WTC11 (cell line): ENCODE results near the gene RAX2. TPM values are rescaled to one million over a fixed set of nuclear protein-coding genes. Genes with fewer than 3 reads are reported as not detected.
A peak's percentile ranks its signal among the peaks of the same experiment; 100 is the strongest.

Source experiments
- ATAC-seq: fragments of 200-7000 bp; cut with Tn5 transposase; 2 replicates; pipeline ENCODE4 v1.10.0; 2021; ENCODE audit warnings: mild to moderate bottlenecking, moderate library complexity
- CTCF ChIA-PET: fragments of 300-600 bp; sonication (Branson Sonifier 250); formaldehyde crosslinking; loops from one replicate; lab custom pipeline; 2021; ENCODE audit warnings: antibody characterized with exemption; lab: Charles Lee
- POLR2A ChIA-PET: fragments of 350-600 bp; sonication (Branson Sonifier 250); formaldehyde crosslinking; loops from one replicate; lab custom pipeline; 2021; ENCODE audit warnings: antibody characterized with exemption; lab: Charles Lee
- DNase-seq: peaks from one replicate; pipeline ENCODE4 v3.0.0; 2021; ENCODE audit warnings: low spot score
- H3K27ac Mint-ChIP-seq: 2 replicates; pipeline ENCODE4 v1.8.0; 2021; ENCODE audit warnings: mixed read lengths
- H3K27me3 Mint-ChIP-seq: 2 replicates; pipeline ENCODE4 v1.8.0; 2021; ENCODE audit warnings: low read depth, mild to moderate bottlenecking, moderate library complexity, mixed read lengths
- H3K36me3 Mint-ChIP-seq: 2 replicates; pipeline ENCODE4 v1.8.0; 2021; ENCODE audit warnings: mixed read lengths
- H3K4me1 Mint-ChIP-seq: 2 replicates; pipeline ENCODE4 v1.8.0; 2022; ENCODE audit warnings: mixed read lengths
- H3K4me3 Mint-ChIP-seq: 2 replicates; pipeline ENCODE4 v1.8.0; 2021; ENCODE audit warnings: mild to moderate bottlenecking, moderate library complexity, mixed read lengths
- H3K9me3 Mint-ChIP-seq: 2 replicates; pipeline ENCODE4 v1.8.0; 2021; ENCODE audit warnings: mixed read lengths
- ETV6 ChIP-seq: sonication (generic); formaldehyde crosslinking; IDR thresholded peaks from 2 replicates; pipeline ENCODE4 v1.8.1; 2022; ENCODE audit warnings: mild to moderate bottlenecking, missing genetic modification reagents
- FOXK1 ChIP-seq: sonication (generic); formaldehyde crosslinking; IDR thresholded peaks from 2 replicates; pipeline ENCODE4 v1.8.0; 2022; ENCODE audit warnings: mild to moderate bottlenecking, moderate library complexity, missing genetic modification reagents
- FOXP1 ChIP-seq: sonication (generic); formaldehyde crosslinking; IDR thresholded peaks from 2 replicates; pipeline ENCODE4 v1.8.0; 2022; ENCODE audit warnings: missing genetic modification reagents, mild to moderate bottlenecking, moderate library complexity, borderline replicate concordance
- KAT7 ChIP-seq: sonication (generic); formaldehyde crosslinking; IDR thresholded peaks from 2 replicates; pipeline ENCODE4 v1.8.1; 2023; ENCODE audit warnings: missing genetic modification reagents, mild to moderate bottlenecking, borderline replicate concordance
- MXD4 ChIP-seq: fragments of 250-450 bp; sonication (Bioruptor Pico); IDR thresholded peaks from 2 replicates; pipeline ENCODE4 v1.8.0; 2021; ENCODE audit warnings: mild to moderate bottlenecking, moderate library complexity, borderline replicate concordance
- NR2C2 ChIP-seq: sonication (generic); formaldehyde crosslinking; IDR thresholded peaks from 2 replicates; pipeline ENCODE4 v1.8.0; 2022; ENCODE audit warnings: mild to moderate bottlenecking, missing genetic modification reagents
- NR3C1 ChIP-seq: sonication (generic); formaldehyde crosslinking; conservative IDR thresholded peaks from 2 replicates; pipeline ENCODE4 v1.8.1; 2023; ENCODE audit warnings: low read depth, mild to moderate bottlenecking, missing genetic modification reagents
- RELA ChIP-seq: sonication (generic); formaldehyde crosslinking; IDR thresholded peaks from 2 replicates; pipeline ENCODE4 v1.8.1; 2022; ENCODE audit warnings: missing genetic modification reagents, mild to moderate bottlenecking, borderline replicate concordance
- SP1 ChIP-seq: sonication (generic); formaldehyde crosslinking; conservative IDR thresholded peaks from 2 replicates; pipeline ENCODE4 v1.8.1; 2022; ENCODE audit warnings: missing genetic modification reagents
- TP53 ChIP-seq: sonication (generic); formaldehyde crosslinking; IDR thresholded peaks from 2 replicates; pipeline ENCODE4 v1.8.1; 2023; ENCODE audit warnings: mild to moderate bottlenecking, missing genetic modification reagents
- ZNF121 ChIP-seq: sonication (generic); formaldehyde crosslinking; IDR thresholded peaks from 2 replicates; pipeline ENCODE4 v1.8.0; 2023; ENCODE audit warnings: missing genetic modification reagents
- ZNF232 ChIP-seq: sonication (generic); formaldehyde crosslinking; IDR thresholded peaks from 2 replicates; pipeline ENCODE4 v1.8.0; 2022; ENCODE audit warnings: mild to moderate bottlenecking, missing genetic modification reagents
- total RNA-seq: library from RNA; stranded (reverse); gene quantifications from 3 replicates; pipeline ENCODE4 v1.2.3, GENCODE V29; 2021
- TF ChIP-seq, protein P1 (sequence below): sonication (generic); formaldehyde crosslinking; IDR thresholded peaks from 2 replicates; pipeline ENCODE4 v1.8.0; 2022; ENCODE audit warnings: mild to moderate bottlenecking, missing genetic modification reagents
- TF ChIP-seq, protein P2 (sequence below): sonication (generic); formaldehyde crosslinking; IDR thresholded peaks from 2 replicates; pipeline ENCODE4 v1.8.1; 2022; ENCODE audit warnings: mild to moderate bottlenecking, moderate library complexity, missing genetic modification reagents
- TF ChIP-seq, protein P3 (sequence below): sonication (generic); formaldehyde crosslinking; IDR thresholded peaks from 2 replicates; pipeline ENCODE4 v1.8.1; 2023; ENCODE audit warnings: mild to moderate bottlenecking, missing genetic modification reagents, moderate library complexity
- TF ChIP-seq, protein P4 (sequence below): fragments of 250-450 bp; sonication (Bioruptor Pico); conservative IDR thresholded peaks from 2 replicates; pipeline ENCODE4 v1.9.0; 2021; ENCODE audit warnings: mild to moderate bottlenecking
- TF ChIP-seq, protein P5 (sequence below): sonication (generic); formaldehyde crosslinking; IDR thresholded peaks from 2 replicates; pipeline ENCODE4 v1.8.0; 2023; ENCODE audit warnings: missing genetic modification reagents, mild to moderate bottlenecking, borderline replicate concordance
- TF ChIP-seq, protein P6 (sequence below): sonication (generic); formaldehyde crosslinking; IDR thresholded peaks from 2 replicates; pipeline ENCODE4 v1.8.1; 2023; ENCODE audit warnings: mild to moderate bottlenecking, missing genetic modification reagents
- TF ChIP-seq, protein P7 (sequence below): sonication (generic); formaldehyde crosslinking; IDR thresholded peaks from 2 replicates; pipeline ENCODE4 v1.8.0; 2022; ENCODE audit warnings: mild to moderate bottlenecking, missing genetic modification reagents

Gene RAX2
- total RNA-seq, 1 experiment from 2014 or later: 0.09 TPM

DNA sequence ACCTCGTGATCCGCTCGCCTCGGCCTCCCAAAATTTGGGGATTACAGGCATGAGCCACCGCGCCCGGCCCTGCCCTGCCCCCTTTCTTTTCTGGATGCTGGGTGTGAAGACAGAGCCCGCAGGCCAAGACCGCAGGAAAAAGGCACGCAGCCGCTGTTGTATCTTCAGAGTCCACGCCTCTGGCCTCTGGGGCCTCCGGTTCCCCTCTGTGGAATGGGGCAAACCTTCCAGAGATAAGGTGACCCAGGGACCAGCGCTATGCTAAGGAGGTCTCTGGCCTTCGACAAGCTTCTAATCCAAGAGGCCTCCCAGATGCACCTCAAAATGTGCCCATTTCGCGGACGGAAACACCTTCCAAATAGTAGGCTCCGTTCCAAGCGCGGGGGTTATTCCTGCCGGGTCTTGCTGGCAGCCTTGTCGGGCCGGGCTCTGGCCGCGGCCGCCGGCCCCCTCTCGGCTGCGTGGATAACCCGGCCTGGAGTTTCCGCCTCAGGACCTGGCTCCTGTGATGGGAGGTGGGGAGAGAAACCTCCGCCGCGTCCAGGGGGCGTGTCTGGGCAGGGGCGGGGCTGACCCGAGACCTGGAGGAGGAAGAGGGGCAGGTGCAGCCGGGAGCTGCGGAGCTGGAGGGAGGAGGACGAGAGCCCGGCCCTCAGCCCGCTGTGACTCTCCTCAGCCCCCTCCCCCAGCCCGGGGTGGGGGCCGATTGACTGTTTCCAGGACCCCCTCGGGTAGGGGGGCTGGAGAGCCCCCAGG lies 50.7 kb downstream of the RAX2 start (continued):
- TF ChIP-seq, protein P1, sequence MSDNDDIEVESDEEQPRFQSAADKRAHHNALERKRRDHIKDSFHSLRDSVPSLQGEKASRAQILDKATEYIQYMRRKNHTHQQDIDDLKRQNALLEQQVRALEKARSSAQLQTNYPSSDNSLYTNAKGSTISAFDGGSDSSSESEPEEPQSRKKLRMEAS (CRISPR knock-in tag): no peak
- TF ChIP-seq ZNF232 (CRISPR knock-in tag) (peak; percentile 68; the same call in 1 of the 2 replicates), TP53 (CRISPR knock-in tag) (peak; percentile 47; the same call in 1 of the 2 replicates), RELA (CRISPR knock-in tag) (no peak), NR3C1 (CRISPR knock-in tag) (no peak), FOXK1 (CRISPR knock-in tag) (peak; percentile 74; the same call in 1 of the 2 replicates), FOXP1 (CRISPR knock-in tag) (no peak; the same call in 1 of the 2 replicates), ETV6 (peak; percentile 73; the same call in 1 of the 2 replicates)
- TF ChIP-seq, protein P2, sequence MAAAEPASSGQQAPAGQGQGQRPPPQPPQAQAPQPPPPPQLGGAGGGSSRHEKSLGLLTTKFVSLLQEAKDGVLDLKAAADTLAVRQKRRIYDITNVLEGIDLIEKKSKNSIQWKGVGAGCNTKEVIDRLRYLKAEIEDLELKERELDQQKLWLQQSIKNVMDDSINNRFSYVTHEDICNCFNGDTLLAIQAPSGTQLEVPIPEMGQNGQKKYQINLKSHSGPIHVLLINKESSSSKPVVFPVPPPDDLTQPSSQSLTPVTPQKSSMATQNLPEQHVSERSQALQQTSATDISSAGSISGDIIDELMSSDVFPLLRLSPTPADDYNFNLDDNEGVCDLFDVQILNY (CRISPR knock-in tag): peak; percentile 81; the same call in 1 of the 2 replicates

DNA sequence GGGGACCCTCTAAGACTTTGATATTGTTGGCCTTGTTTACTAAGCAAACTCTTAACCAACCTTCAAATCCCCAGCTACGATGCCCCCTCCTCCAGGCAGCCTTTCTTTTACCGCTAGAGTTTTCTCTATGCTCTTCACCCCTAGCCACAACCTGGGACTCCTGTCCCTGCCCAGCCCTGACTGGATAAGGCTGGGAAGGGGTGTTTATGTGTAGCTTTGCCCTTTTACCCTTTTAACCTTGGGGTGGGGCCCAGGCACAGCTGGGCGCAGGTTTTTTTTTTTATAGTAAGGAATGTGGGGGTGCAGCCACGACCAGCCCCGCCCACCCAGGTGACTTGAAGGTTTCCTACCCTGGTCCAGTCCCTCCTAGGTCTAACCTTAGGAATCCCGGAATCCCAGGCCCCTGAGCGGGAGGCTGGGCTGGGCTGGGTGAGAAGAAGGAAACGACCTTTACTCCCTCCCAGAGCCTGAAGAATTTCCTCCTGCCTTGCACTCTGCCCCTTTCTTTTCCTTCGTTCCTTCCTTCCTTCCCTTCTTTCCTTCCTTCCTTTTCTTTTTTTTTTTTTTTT lies 51.6 kb downstream of the RAX2 start:
- no peak overlapping the region for H3K27ac Mint-ChIP-seq
- H3K4me3 Mint-ChIP-seq: no peak overlapping the region
- H3K27me3 Mint-ChIP-seq: no peaks in the 10 kb centered on the region
- POLR2A ChIA-PET: interaction anchor here (0.6 kb wide), 1 partner anchor 9 kb away, joined by 4 read pairs; no protein-coding TSS in a partner anchor
- DNase-seq (no peak), ATAC-seq (no peak)
- H3K9me3 Mint-ChIP-seq: no peaks in the 10 kb centered on the region
- peaks cover 13% of the 10 kb centered on the region for H3K4me1 Mint-ChIP-seq
- CTCF ChIA-PET: interaction anchor here (0.7 to 6.9 kb wide), 4 partner anchors 11 to 805 kb away, joined by 3 to 65 read pairs (median 5); partner anchors contain the start of gene TJP3
- TF ChIP-seq FOXP1 (CRISPR knock-in tag) (no peak), NR2C2 (no peak), SP1 (CRISPR knock-in tag) (no peak), KAT7 (no peak), ZNF121 (CRISPR knock-in tag) (no peak), MXD4 (CRISPR knock-in tag) (no peak)
- TF ChIP-seq, protein P3, sequence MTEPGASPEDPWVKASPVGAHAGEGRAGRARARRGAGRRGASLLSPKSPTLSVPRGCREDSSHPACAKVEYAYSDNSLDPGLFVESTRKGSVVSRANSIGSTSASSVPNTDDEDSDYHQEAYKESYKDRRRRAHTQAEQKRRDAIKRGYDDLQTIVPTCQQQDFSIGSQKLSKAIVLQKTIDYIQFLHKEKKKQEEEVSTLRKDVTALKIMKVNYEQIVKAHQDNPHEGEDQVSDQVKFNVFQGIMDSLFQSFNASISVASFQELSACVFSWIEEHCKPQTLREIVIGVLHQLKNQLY (CRISPR knock-in tag): no peak
- TF ChIP-seq, protein P4, sequence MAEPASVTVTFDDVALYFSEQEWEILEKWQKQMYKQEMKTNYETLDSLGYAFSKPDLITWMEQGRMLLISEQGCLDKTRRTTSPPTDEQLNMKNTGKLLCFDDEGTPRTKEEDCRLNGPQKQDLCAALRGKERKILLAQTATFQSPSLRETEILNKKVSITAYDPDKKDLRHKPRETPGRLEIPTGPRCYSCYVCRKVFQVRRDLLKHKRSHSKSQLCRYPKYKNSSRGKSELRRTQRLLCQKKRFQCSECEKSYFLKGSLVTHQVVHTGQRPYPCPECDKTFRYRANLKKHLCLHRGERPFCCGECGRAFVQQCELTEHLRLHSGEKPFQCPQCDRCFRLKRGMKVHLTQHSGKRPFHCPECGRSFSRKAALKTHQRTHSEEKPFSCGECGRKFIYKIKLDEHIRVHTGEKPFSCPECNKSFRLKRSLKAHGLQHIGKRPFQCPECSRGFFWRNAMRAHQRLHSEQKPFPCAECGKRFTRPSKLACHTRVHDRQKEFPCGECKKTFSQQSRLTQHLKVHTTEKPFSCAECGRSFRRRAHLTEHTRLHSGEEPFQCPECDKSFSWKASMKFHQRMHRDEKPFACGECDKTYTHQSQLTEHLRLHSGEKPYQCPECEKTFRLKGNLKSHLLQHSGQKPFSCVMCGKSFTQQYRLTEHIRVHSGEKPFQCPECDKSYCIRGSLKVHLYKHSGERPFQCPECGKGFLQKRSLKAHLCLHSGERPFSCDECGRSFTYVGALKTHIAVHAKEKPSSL (CRISPR knock-in tag): no peak
- TF ChIP-seq, protein P5, sequence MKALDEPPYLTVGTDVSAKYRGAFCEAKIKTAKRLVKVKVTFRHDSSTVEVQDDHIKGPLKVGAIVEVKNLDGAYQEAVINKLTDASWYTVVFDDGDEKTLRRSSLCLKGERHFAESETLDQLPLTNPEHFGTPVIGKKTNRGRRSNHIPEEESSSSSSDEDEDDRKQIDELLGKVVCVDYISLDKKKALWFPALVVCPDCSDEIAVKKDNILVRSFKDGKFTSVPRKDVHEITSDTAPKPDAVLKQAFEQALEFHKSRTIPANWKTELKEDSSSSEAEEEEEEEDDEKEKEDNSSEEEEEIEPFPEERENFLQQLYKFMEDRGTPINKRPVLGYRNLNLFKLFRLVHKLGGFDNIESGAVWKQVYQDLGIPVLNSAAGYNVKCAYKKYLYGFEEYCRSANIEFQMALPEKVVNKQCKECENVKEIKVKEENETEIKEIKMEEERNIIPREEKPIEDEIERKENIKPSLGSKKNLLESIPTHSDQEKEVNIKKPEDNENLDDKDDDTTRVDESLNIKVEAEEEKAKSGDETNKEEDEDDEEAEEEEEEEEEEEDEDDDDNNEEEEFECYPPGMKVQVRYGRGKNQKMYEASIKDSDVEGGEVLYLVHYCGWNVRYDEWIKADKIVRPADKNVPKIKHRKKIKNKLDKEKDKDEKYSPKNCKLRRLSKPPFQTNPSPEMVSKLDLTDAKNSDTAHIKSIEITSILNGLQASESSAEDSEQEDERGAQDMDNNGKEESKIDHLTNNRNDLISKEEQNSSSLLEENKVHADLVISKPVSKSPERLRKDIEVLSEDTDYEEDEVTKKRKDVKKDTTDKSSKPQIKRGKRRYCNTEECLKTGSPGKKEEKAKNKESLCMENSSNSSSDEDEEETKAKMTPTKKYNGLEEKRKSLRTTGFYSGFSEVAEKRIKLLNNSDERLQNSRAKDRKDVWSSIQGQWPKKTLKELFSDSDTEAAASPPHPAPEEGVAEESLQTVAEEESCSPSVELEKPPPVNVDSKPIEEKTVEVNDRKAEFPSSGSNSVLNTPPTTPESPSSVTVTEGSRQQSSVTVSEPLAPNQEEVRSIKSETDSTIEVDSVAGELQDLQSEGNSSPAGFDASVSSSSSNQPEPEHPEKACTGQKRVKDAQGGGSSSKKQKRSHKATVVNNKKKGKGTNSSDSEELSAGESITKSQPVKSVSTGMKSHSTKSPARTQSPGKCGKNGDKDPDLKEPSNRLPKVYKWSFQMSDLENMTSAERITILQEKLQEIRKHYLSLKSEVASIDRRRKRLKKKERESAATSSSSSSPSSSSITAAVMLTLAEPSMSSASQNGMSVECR: no peak
- TF ChIP-seq, protein P6, sequence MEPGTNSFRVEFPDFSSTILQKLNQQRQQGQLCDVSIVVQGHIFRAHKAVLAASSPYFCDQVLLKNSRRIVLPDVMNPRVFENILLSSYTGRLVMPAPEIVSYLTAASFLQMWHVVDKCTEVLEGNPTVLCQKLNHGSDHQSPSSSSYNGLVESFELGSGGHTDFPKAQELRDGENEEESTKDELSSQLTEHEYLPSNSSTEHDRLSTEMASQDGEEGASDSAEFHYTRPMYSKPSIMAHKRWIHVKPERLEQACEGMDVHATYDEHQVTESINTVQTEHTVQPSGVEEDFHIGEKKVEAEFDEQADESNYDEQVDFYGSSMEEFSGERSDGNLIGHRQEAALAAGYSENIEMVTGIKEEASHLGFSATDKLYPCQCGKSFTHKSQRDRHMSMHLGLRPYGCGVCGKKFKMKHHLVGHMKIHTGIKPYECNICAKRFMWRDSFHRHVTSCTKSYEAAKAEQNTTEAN (CRISPR knock-in tag): no peak
- TF ChIP-seq, protein P7, sequence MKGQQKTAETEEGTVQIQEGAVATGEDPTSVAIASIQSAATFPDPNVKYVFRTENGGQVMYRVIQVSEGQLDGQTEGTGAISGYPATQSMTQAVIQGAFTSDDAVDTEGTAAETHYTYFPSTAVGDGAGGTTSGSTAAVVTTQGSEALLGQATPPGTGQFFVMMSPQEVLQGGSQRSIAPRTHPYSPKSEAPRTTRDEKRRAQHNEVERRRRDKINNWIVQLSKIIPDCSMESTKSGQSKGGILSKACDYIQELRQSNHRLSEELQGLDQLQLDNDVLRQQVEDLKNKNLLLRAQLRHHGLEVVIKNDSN (CRISPR knock-in tag): no peak
- no peaks in the 10 kb centered on the region for H3K36me3 Mint-ChIP-seq
